Amniotic stem cell (primary cell): ENCODE results near the gene CORO1C.
"Not testable (repeated sequence)": the region's sequence is repeated elsewhere in the genome, so short reads cannot be mapped to it uniquely, and the experiment has no call there.

Source experiments
- DNase-seq: peaks from one replicate; lab custom pipeline; 2025; lab: John Stamatoyannopoulos, UW

Gene CORO1C

GRCh38 chr12:108633534-108634248, 97.6 kb downstream of the CORO1C start, which contains the start of gene SELPLG:
Gene SELPLG (minus strand): TSS chr12:108633894. CDS start chr12:108624307, 9,587 bp downstream.
- no peak for DNase-seq

GRCh38 chr12:108633081-108633533, 98.2 kb downstream of the CORO1C start:
- DNase-seq = no peak

- DNase-seq = not testable (repeated sequence)
These were observed 100.1 kb downstream of the CORO1C start for GRCh38 chr12:108631261-108631660.

GRCh38 chr12:108630481-108631207, 100.7 kb downstream of the CORO1C start:
- peak; percentile 77 for DNase-seq

GRCh38 chr12:108629824-108630476, 101.4 kb downstream of the CORO1C start:
- DNase-seq = peak; percentile 51

- no peak for DNase-seq
These were observed 102.2 kb downstream of the CORO1C start for GRCh38 chr12:108629151-108629550.

- no peak for DNase-seq
These were observed 104.0 kb downstream of the CORO1C start for GRCh38 chr12:108627134-108627920.

- DNase-seq = no peak
These were observed 106.1 kb downstream of the CORO1C start for GRCh38 chr12:108625228-108625627.

- DNase-seq = no peak
These were observed 107.7 kb downstream of the CORO1C start for GRCh38 chr12:108623577-108623976.

GRCh38 chr12:108622921-108623514, 108.3 kb downstream of the CORO1C start:
- DNase-seq = no peak

GRCh38 chr12:108622421-108622820, 108.9 kb downstream of the CORO1C start:
- DNase-seq = no peak

GRCh38 chr12:108621161-108621560, 110.2 kb downstream of the CORO1C start:
- DNase-seq = no peak

- DNase-seq = no peak
These were observed 111.0 kb downstream of the CORO1C start for GRCh38 chr12:108620236-108620879.

- no peak for DNase-seq
These were observed 111.8 kb downstream of the CORO1C start for GRCh38 chr12:108619369-108620160.

GRCh38 chr12:108618953-108619274, 112.4 kb downstream of the CORO1C start:
- not testable (repeated sequence) for DNase-seq

- peak; percentile 53 for DNase-seq
These were observed 113.0 kb downstream of the CORO1C start for GRCh38 chr12:108618079-108618952.

- no peak for DNase-seq
These were observed 114.1 kb downstream of the CORO1C start for GRCh38 chr12:108616941-108617858.

GRCh38 chr12:108616359-108616758, 115.0 kb downstream of the CORO1C start:
- no peak for DNase-seq
